Femur (tissue), 1 donor: ENCODE measurements around the gene GART.

ENCODE experiments used
- DNase-seq: peaks from one replicate; pipeline ENCODE4 v3.0.0-alpha.2; 2017

Gene GART

DNA sequence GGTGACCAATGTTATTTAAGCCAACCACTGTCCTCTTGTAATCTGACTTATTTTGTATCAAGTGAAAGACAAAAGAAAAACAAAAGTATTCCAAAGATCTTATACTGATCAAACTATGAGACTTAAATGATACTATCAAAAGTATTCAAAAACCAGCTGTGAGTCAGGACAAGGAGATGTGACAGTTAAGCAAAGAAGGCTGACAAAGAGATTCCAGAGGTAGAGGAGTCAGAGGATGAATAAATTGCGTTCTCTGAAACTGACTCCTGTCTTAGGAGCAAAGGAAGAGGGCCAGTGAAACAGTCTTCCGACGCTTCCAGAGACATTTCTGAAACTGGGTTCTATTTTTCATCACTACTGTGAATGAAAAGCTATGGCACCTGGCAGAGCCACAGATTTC is 83.1 kb downstream of the GART start:
- DNase-seq: no peak

GRCh38 chr21:33455686-33456446 is 86.1 kb downstream of the GART start:
- DNase-seq: no peak
